A549 (cell line): ENCODE results near the gene GABBR2.

Experiments used
- EP300 ChIP-seq, 2 experiments: fragments of >200 bp; sonication (Bioruptor Twin); formaldehyde crosslinking; IDR thresholded peaks; 2 replicates in 1 of 2; 3 replicates in 1 of 2; pipeline ENCODE4 v1.6.1; 2016 to 2017
- JUN ChIP-seq, 2 experiments: fragments of >200 bp; sonication (Bioruptor Twin); formaldehyde crosslinking; IDR thresholded peaks; 2 replicates in 1 of 2; 3 replicates in 1 of 2; pipeline ENCODE4 v1.6.1; 2016 to 2017
- MAZ ChIP-seq: fragments of 150-350 bp; IDR thresholded peaks from 2 replicates; pipeline ENCODE4 v1.6.1; 2014; ENCODE audit warnings: antibody characterized with exemption, low read depth, low read length, borderline replicate concordance
- RAD21 ChIP-seq, 2 experiments: fragments of >200 bp in 1 of 2; sonication (Bioruptor Twin) in 1 of 2; formaldehyde crosslinking in 1 of 2; IDR thresholded peaks in 1 of 2; conservative IDR thresholded peaks in 1 of 2; 2 replicates in 1 of 2; 3 replicates in 1 of 2; pipeline ENCODE4 v1.6.1; 2012 to 2018; ENCODE audit warnings: inconsistent platforms in 1 of 2
- SREBF2 ChIP-seq: fragments of 450-650 bp; IDR thresholded peaks from 2 replicates; pipeline ENCODE4 v1.6.1; 2014; ENCODE audit warnings: mild to moderate bottlenecking, moderate library complexity
- TF ChIP-seq, protein P1 (sequence below): fragments of >200 bp; sonication (Bioruptor Twin); formaldehyde crosslinking; IDR thresholded peaks from 3 replicates; pipeline ENCODE4 v1.5.1; 2016
- TF ChIP-seq, protein P2 (sequence below): IDR thresholded peaks from 2 replicates; pipeline ENCODE4 v1.6.1; 2012

DNA sequence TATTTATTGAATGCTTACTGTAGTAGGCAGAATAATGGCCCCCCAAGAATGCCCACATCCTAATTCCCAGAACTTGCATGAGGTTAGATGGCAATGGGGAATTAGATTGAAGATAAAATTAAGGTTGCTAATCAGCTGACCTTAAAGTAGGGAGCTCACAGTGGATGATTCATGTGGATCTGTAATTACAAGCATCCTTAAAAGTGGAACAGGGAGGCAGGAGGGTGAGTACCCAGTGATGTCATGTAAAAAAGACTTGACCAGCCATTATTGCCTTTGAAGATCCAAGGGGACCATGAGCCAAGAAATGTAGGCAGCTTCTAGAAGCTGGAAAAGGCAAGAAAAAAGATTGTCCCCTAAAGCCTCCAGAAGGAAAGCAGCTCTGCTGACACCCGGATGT lies 71.4 kb downstream of the GABBR2 start:
- TF ChIP-seq, protein P1, sequence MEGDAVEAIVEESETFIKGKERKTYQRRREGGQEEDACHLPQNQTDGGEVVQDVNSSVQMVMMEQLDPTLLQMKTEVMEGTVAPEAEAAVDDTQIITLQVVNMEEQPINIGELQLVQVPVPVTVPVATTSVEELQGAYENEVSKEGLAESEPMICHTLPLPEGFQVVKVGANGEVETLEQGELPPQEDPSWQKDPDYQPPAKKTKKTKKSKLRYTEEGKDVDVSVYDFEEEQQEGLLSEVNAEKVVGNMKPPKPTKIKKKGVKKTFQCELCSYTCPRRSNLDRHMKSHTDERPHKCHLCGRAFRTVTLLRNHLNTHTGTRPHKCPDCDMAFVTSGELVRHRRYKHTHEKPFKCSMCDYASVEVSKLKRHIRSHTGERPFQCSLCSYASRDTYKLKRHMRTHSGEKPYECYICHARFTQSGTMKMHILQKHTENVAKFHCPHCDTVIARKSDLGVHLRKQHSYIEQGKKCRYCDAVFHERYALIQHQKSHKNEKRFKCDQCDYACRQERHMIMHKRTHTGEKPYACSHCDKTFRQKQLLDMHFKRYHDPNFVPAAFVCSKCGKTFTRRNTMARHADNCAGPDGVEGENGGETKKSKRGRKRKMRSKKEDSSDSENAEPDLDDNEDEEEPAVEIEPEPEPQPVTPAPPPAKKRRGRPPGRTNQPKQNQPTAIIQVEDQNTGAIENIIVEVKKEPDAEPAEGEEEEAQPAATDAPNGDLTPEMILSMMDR, result no peak
- TF ChIP-seq, protein P2, sequence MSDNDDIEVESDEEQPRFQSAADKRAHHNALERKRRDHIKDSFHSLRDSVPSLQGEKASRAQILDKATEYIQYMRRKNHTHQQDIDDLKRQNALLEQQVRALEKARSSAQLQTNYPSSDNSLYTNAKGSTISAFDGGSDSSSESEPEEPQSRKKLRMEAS, result no peak
- TF ChIP-seq MAZ (no peak), JUN (IDR thresholded peaks at IDR 0.05) (no peak), RAD21 (conservative IDR thresholded peaks at IDR 0.05 in 1 of 2, IDR thresholded peaks at IDR 0.05 in 1 of 2) (no peak), SREBF2 (no peak), EP300 (IDR thresholded peaks at IDR 0.05) (no peak)
